NCI-H524 treated with DMSO at 0.1 percent for 48 hours (cell line): ENCODE results near the gene CIDEA.

Experiments
- DNase-seq: peaks from one replicate; lab custom pipeline; 2025; lab: John Stamatoyannopoulos, UW

The CIDEA gene

DNA sequence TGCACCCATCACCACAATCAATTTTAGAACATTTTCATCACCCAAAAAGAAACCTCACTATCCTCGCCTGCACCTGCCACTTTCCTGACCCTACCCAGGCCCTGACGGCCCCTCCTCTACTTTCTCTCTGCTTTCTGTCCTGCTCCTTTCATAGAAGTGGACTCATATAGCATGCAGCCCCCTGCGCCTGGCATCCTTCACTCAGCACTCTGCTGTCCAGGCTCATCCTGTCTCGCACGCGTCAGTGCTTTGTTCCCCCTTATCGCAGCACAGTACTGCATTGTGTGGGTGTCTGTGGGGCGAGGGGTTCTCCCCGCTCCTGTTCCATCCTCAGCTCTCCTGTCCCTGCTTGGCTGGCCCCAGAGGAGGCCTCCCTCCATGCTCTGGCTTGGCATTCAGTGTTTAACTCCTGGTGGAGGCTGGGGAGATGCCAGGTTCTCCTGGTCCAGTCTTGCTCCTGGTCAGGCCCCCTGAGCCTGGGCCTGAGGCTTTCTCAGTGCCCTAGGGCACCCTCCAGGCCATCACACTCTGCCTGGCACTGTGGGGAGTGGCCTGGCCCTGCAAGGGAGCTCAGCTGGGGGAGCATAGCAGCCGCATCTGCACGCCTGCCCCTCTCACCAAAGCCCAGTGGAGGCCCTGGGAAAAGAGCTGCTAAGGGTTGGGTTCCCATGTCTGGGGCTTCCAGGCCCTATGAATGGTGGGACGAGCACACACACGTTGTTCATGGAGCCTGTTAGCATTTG is 47.3 kb downstream of the CIDEA start:
- DNase-seq = no peak

DNA sequence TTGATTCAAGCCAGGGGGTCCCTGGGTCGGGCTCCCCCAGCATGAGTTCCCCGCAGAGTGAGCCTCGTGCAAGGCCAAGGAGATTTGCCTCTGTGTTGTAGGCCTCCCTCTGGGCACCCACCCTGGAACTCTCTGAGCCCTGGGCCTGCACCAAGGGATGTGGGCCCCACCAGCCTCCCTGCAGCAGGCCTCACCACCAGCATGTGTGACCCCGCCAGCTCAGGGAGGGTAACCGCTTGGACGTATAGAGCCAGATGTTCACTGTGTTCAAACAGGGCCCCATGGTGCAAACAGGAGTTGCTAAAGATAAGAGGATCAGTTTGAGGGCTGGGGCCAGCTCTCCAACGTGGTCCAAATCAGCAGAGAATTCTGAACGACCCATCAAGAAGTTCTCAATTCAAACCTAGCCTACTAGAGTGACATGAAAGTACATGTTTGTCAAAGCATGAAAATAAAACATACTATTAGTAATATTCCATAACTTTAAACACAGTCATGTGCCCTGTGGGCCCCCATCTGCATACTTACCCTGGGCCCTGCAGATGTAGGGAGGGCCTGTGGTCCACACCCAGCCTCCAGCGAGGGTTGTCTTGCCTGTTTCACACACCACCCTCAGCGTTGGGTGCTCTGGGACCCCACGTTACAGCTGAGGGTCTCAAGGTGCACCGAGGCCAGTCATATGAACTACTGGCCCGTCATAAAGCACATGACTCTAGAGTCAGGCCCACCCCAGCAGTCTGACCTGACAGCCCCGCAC is 48.4 kb downstream of the CIDEA start:
- DNase-seq = no peak

DNA sequence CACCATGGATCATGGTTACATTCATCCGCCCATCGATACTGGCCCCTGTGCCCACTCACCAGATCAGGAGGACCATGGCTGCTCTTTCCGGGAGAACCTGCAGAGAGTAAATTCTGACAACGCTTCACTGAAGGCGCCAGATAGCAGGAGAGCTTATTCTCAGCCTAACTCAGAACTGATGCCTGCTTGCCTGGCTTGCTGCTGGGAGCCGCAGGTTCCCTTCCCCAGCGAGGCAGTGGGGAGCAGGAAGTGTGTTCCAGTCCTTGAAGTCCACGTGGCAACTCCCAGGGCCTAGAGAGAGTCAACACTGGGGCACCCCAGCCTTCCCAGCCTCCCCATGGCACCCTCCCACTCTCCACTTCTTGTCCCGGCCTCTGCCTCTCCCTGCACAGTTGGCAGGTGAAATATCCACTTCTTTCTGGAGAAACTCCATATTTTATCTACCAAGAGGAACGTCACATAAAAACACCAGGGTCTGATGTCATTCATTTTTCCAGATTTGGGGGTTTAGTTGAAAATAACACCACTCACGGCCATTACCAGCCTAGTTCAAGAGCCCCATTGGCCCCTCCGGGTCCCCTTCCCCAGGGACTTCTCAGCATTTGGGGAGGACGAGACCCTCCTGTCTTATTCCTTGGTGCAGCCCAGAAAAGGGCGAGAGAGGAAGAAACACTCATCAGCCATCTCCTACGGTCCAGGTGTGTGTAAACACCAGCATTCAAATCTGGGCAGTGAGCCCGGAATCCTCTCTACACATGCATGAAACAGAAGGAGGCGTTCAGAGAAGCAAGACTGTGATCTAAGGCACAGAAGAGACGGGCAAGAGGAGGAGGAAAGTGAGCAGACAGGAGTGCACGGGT is 50.4 kb downstream of the CIDEA start:
- DNase-seq = no peak

DNA sequence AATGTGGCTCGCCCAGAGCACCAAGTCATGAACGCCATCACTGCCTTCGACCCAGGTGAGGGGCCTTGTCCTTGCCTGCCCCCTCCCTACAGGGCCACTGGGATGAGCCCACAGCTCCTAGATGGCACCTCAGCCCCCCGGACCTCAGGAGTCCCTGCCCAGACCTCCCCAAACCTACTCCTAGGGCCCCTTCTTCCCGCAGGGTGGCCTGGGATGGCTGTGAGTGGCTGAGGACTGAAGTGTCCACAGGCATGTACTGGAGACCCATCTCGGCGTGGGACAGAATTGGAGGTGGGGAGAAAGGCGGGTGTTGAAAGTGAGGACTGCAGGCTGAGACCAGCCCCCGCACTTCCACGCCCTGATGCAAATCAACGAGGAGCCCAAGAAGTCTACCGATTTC is 51.0 kb downstream of the CIDEA start:
- no peak for DNase-seq

DNA sequence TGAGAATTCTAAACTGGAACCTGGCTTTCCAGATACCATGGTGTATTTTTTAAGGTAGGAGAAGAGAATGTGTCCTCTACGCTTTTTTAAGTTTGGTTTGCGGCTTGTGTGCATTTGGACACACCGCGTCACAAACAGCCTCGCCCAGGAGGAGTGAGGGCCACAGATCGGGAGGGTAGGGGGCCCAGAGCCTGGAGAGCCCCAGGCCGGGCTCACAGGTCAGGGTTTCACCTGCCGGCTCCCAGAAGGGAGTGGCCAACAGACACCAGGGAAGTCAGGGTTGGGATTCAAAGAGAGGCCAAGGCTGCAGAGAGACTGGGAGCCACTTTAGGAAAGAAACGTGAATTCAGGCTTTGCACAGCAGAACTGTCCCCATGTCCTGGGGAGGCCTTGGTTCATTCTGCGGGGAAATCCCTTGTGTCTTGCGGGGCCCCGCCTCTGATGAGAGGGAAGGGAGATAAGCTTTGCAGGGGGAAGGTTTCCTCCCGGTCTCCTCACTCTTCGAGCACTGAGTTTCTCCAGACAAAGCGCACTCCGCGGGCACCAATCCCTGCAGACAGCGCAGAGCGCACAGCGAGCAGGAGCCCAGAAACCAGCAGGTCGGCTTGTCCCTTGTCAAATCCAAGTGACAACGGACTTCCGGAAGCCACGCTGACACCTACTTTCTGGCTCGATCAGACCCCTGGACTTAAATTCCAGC is 51.9 kb downstream of the CIDEA start:
- DNase-seq = no peak

DNA sequence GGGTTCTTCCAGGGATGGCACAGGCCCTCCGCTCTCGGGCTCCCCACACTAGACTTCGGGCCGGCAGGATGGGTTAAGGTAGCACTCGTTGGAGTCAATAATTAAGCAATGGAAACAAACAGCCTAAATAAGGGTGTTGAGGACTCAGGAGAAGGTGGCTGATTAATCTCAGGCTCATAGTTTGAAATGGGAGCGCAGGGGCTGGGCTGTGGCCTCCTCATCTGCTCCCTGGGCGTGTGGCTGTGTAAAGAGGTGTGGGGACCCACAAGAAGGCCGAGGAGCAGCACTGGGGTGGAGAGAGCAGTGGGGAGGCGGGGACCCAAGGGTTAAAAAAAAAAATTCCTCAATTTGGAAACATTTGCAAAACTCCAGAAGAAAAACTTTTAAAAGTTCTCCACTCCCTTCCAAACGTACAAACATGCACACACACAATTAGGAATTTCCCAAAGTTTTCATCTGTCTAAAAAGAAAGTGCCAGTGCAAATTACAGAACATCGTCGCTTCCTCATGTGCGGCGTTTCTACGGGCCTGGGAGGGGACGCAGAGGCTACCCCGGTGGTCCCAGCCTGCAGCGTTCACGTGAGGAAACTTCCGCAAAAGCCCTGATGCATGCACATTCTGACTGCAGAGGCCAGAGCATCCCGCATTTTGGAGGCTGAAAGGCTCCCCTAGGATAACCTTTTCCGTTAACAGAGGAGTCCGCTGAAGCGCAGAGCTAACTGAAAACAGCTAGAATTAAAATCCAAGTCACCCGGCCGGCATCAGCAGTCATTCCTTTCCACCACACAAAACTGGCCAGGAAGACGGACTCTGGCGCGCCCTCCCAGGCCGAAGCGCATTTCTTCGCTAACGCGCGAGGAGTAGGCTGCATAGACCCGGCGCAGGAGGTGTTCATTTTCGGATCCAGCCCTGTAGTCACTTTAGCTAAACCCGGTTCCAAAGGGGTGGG is 52.9 kb downstream of the CIDEA start:
- no peak for DNase-seq

DNA sequence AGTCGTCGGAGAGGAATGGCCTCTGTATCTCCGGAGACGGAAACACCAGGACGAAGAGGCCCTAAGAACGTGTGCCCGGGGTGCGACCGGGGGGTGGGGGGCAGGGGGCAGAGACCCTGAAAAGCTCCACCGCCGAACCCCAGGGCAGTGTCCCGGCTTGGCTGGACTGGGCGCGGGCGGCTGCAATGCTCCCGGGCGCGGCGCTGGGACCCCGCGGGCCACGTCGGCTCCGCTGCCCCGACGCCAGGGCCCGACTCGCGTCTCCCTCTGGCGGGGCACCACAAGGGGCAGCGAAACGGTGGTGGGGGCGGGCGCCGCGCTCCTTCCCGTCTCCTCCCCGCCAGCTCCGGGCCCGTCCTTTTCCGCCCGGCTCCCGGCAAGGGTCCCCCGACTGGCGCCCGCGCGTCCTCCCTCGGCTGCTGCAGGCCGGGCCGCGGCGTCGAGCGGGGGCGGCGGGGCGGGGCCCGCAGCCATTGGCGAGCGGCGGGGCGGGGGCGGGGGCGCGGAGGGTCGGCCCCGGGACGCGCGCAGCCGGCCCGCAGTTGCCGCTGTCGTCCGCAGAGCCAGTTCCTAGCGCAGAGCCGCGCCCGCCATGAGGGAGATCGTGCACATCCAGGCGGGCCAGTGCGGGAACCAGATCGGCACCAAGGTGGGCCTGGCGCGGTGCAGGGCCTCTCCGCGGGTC is 53.7 kb downstream of the CIDEA start, which contains the start of gene TUBB6:
TUBB6 (plus strand) TSS at position 541 of the 685 bp plus-strand sequence; CDS start at position 593, 52 bp downstream.
- no peak for DNase-seq

DNA sequence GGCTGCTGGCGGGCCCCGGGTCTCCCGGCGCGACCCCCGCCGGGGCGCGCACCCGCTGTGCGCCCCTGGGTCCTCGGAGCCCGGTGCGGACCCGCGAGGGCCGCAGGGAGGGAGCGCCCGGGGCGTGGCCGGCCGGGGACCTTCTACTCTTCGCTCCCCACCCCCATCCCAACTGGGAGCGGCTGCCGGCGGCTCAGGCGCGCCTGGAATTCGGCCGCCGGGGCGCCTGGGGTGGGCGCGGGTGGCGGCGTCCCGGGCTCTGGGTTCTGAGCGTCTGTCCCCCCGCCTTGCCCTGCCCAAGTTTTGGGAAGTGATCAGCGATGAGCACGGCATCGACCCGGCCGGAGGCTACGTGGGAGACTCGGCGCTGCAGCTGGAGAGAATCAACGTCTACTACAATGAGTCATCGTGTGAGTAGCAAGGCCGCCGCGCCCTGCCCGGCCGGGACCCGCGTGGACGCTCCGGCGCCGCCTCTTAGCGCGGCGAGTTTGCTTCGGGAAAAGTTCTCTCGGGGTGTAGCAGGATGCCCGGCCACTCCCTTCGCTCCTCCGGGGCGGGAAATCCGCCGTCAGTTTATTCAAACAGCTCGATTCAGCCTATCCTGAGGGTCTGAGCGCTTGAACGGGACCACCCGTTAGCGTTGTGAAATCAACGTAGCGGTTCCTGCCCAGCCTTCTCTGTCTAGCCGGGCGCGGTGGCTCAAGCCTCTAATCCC is 54.4 kb downstream of the CIDEA start:
- no peak for DNase-seq

DNA sequence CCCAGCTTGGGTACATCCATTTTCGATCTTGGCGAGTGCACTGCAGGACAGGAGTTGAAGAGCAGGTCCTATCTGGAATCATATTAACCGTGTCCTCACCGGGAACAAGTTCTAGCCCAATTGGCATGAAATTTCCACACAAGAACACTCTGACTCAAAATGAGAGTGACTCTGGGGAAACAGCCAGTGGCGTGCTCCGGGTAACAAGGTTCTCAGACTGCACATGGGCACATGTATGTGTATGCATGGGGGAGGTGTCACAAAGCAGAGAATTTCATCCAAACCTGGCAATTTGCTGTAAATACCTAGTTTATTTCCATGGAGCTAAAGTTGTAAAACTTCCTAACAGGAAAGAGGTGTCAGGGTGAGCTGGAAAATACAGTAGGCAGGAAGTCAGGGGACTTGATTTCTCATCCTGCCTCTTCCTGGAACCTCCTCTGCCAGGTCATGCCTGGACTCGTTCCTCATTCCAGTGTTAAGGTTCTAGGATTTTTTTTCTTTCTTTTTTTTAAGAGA is 55.6 kb downstream of the CIDEA start:
- no peak for DNase-seq

DNA sequence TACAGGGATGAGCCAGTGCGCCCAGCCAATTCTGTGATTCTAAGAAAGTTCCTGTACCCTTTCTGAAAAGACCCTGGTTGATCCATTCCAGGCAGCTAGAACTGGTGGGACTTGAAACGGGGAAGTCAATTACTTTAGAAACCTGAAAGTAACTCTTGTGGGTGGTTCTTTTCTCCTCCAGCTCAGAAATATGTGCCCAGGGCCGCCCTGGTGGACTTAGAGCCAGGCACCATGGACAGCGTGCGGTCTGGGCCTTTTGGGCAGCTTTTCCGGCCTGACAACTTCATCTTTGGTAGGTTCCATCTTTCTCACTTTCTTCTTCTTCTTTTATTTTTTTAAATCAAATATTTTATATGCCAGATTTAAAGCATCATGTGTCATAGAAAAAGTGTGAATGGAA is 56.6 kb downstream of the CIDEA start:
- no peak for DNase-seq

DNA sequence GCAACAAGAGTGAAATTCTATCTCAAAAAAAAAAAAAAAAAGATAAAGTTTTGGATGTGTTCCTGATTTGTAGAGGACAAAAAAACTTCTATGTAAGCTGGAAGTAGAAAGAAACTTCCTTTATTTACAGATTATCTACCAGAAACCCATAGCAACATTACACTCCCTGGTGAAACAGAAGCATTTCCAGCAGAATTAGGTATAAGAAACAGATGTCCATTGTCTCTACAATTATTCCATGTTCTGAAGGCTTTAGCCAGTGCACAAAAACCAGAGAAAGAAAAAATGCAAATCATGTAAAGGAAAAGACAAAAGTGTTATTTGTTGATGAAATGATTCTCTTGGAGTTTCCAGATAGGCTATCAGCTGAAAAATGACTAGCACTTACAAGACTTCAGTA is 58.8 kb downstream of the CIDEA start:
- no peak for DNase-seq

DNA sequence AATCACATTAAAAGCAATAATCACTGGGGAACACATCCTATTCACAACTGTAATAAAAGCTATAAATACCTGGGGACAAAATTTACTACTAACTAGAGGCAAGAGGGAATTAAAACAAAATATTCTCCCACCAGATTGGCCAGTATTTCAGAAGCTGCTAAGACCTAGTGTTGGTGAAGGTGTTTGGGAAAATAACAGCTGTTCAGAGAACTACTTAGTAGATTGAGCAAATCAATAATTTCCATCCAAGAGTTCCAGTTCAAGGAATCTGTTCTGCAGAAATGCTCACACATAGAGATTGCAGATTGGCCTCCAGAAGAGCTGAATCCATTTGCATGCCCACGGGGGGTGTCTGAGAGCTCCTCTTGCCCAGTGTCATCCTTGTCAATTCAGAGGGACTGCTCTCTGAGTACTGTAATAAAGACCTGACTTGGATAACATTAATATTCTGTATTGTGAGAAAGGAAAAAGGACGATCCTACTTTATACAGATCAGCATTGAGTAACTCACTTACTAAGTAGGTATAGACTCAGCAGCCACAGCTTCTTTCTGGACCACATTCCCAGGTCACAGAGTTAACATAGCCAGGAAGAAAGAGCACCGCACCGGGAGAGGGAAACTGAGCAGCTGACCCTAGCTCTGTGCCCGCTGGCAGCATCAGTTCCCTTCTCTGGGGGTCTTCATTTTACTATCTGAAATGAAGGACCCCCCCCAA is 59.5 kb downstream of the CIDEA start:
- no peak for DNase-seq

DNA sequence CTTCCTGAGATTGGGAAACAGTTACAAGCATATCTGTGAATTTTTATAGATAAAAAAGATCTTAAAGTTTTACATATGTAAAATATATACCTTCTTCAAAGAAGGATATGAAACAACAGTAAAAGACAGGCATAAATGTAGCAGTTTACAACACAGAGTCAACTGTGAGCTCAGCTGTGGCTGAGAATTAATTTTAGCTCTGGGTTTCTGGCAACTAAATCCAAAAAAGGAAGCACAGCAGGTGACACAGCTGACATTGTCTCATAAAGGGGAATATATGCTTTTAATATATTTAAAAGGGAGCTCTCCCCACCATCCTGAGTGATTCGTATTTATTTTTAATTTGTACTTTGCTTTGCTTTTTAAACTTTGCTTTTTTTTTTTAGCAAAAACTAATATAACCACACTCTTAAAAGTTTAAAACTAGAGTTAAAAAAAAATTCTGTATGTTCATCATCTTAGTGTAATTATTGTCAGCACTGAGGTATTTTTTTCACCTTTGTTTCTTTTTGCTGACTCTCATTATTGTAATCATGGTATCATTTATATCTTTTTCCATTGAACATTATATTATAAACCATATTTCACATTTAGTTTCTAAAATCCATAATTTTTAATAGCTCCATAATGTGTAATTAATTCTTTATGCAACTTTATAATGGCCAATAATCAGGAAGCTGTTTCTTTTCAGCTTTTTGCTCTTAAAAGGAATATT is 60.6 kb downstream of the CIDEA start:
- no peak for DNase-seq

DNA sequence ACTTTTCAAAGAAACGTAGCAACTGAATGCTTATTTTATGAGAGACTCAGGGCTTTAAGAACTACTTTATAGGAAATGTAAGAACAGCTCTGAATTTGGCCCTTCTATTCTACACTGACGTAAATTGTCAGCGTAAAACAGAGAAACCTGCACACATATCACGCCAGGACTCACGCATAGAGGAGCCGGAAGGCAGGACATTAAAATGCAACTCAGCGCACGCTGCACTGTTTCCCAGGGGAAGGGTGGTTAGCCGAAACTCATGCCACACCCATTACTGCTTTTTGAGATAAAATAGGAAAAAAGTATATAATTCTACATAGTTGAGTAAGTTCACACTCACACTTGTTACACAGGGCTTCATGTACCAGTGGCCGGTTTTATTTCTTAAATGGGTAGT is 61.3 kb downstream of the CIDEA start:
- no peak for DNase-seq

DNA sequence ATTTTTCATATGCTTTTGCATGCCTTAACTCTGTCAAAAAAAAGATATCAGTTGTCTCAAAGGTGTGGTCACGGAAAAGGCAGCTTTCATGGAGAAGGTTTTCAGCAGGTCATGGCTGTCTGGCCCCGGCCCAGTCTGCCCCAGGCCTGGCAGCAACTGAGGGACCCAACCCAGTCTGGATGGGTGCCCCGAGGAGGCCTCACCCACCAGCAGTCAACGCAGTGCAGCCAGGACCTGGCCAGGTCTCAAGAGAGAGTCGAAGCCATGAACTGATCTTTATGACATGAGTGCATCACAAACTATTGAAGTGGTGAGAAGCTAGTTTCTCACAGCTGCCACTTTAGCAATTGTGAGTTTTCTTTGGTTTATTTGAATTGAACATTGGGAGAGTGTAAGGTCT is 61.8 kb downstream of the CIDEA start:
- DNase-seq = no peak

DNA sequence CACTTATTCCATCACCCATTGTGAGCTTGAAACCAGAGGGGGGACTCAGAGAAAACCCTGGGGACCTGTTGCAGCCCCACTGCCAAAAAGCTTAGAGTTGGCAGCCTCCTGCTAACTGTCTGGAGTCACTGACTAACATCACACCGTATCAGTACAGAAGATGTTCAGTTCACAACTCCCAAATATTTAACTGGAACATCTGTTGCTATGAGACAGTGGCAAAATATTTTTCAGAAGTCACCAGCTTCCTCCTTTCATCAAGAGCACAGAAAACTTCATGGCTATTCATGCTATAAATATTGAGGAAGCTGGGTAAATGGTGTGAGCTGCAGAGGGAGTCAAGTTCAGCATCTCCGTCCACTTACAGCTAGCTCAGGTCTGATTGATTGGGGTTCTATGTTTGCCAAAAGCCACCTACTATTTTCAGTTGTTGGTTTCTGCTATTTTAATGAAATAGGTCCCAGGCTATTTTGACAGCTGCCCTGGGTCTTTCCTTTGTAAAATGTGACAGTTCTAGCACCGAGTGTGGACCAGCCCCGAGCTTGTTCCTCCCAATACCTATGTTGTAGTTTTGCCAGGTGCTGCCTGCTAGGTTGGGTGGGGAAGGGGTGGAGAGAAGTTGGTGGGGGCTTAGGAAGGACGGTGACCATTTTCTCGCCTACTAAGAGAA is 63.6 kb downstream of the CIDEA start:
- DNase-seq = no peak

DNA sequence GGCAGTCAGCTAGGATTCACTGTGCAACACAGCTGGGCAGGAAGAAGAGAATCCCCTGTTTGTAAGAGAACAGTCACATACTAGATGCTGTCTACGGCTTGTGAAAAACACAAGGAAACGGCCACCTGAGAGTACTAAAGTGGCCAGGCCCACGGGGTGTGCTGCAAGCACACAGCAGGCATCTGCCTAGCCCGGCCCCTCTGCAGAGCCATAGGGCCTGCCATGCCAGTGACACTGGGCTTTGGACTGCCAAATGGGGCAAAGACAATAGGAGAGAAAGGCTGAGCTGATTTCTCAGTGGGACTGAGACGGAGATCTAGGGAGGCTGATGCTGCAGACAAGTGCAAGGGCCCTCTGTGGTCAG is 64.2 kb downstream of the CIDEA start:
- no peak for DNase-seq

DNA sequence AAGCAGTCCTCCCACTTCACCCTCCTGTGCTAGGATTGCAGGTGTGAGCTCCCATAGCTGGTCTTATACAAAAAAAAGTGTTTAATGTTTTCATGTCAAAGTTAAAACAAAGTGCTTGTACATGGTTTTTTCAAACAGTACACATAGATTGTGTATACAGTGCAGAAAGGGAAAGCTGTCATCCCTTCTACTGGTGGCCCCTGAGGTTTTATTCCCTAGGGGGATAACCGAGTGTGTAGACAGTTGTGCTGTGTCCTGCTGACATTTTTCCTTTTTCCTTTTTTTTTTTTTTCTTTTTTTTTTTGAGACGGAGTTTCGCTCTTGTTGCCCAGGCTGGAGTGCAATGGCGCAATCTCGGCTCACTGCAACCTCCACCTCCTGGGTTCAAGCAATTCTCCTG is 64.7 kb downstream of the CIDEA start:
- no peak for DNase-seq
